Measurements from ENCODE around the gene CRISPLD2.
"Not testable (repeated sequence)": the region's sequence is repeated elsewhere in the genome, so short reads cannot be mapped to it uniquely, and the experiment has no call there.

CRISPLD2 gene

DNA sequence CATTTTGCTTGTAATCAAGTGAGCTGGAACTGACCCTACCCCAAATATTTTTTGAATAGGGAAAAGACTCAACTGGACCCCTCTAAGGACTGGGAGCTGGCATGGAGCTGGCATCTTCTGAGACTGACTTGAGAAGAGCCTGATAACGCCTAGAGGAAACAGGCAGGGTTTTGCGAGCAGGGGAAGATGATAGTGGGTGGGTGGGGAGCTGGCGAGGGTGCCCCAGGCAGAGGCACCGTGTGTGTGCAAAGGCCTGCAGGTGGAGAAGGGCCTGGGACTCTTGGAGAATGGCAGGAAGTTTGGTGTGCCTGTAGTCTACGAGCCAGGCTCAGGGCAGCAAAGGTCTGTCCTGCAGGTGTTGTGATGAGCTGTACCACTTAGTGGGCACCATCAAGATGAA is 4.1 kb downstream of the CRISPLD2 start:
- DNase-seq = no peak

GRCh38 chr16:84825896-84826557 is 6.2 kb downstream of the CRISPLD2 start:
- DNase-seq = no peak

DNA sequence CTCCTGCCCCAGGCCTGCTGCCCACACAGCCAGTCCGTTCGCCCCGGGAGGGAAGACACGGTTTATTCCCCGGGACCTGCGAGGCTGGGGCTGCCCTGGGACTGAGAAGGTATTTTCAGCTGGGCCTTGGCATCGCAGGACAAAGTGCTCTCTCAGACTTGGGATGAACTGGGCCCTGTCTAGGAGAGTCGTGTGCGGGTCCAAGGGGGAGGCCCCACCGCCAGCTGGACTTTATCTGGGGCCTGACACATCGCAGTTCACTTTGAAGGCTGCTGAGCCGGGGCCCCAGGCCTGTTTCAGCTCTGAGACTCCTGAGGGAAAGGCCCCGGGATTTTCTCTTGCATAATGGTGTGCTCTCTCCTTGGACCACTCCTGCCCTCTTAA is 6.8 kb downstream of the CRISPLD2 start:
- no peak for DNase-seq

- DNase-seq = no peak
Observed at GRCh38 chr16:84827131-84827574, 7.4 kb downstream of the CRISPLD2 start.

DNA sequence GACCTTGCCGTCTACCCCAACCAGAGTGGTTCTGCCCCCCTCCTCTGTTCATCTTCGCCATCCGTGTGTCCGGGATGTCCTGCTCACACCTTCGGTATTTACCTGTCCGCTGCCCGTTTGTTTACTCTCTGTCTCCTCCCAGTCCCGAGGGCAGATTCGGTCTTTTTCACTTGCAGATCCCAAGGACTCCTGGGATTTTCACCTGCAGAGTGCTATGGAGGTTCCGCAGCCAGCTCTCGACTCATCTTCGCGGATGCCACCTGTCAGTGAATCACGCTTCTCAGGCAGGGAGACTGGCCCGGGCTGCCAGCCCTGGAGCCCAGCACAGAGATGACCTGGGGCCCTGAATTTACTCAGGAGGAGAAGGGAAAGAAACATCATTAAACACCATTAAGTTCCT is 8.1 kb downstream of the CRISPLD2 start:
- DNase-seq = no peak

DNA sequence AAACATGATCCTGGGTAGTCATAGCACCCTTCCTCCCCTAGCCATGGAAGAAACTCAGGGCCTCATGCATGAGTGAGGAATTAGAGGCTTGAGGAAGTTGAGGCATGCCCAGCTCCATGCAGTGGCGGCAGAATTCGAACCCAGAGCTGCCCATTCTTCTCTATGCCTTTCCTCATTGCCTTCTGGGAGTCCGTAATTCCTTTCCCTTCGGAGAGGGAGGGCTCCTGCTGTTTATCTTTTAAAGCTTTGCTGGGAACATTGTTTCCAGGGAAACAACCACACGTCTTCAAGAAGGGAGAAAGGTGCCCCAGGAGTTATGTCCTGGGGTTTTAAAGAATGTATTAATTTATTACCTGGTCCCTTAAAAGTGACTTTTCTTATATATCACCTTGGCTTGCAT is 8.5 kb downstream of the CRISPLD2 start:
- DNase-seq = no peak

- DNase-seq = no peak
Observed at GRCh38 chr16:84829168-84829965, 9.6 kb downstream of the CRISPLD2 start.

- DNase-seq = no peak
Observed at GRCh38 chr16:84830765-84831384, 11.1 kb downstream of the CRISPLD2 start.

DNA sequence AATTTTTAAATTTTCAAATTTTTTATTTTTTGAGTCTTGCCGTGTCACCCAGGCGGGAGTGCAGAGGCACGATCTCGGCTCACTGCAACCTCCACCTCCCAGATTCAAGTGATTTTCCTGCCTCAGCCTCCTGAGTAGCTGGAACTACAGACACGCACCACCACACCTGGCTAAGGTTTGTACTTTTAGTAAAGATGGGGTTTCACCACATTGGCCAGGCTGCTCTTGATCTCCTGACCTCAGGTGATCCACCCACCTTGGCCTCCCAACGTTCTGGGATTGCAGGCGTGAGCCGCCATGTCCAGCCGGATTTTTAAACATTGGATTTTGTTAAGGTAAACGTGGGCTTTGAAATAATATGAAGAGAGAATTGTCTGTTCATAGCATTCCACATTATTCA is 11.9 kb downstream of the CRISPLD2 start:
- not testable (repeated sequence) for DNase-seq

DNA sequence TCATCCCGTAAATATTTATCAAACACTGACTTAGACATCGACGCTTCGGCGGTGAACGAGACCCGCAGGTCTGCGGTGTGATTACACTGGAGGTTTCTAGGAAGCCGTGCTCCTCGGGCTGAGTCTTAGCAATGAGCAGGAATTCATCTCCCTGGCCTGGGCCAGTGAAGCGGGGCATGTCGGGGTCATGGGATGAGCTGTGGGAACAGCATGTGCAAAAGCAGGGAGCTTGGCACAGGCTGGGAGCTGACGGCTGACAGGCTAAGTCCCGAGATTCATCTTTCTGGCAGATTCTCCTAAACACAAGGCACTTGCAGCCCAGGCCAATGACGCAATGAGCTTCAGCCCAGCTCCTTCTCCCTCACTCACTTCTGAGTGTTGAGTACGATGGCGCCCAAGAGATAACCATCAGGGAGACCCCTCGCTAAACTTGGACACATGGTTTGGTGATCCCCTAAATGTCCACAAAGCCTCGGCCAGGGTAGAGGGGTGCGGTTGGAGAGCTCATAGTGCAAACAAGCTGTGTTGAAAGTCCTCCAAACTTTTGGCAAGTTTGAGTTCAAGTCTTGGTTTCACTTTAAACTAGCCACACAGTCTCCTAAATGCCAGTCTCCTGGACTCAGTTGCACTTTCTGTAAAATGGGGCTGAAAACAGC is 12.8 kb downstream of the CRISPLD2 start:
- no peak for DNase-seq

DNA sequence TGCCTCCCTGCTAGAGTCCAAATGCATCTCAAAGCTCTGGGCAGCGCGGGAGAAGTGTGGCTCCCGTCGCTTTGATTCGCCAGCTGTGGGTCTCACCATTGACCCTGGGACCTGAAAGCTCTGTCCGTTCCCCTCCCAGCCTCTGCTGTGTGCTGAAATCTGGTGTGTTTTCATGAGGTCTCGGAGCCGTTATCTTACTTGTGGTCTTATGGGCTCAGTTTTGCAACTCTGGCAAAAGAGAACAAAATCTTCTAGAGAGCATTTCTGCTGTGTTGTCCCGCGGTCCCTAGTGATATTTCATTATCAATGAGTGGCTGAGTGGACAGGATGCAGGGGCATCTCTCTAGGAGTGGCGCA is 13.3 kb downstream of the CRISPLD2 start:
- DNase-seq = no peak

GRCh38 chr16:84833542-84834402 is 14.0 kb downstream of the CRISPLD2 start:
- no peak for DNase-seq

- DNase-seq = no peak
Observed at GRCh38 chr16:84834403-84834772, 14.6 kb downstream of the CRISPLD2 start.

DNA sequence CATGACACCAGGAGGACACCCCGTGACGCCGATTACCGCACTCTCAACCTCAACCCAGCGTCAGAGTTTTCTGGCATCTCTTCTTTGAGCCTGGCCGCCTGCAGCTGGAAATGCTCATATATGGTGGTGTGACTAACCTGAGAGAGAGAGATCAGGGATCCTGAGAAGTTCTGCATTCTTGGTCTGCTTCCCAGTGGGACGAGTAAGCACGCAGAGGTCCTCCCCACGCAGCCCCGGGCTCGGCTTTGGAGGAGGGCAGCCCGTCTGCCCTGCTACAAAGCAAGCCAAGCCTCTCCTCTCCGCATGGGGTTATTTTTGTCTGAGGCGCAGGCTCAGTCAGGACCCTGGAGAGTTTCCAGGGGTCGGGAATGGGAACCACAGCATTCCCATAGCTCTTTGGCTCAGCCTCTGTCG is 16.5 kb downstream of the CRISPLD2 start:
- DNase-seq = no peak

- no peak for DNase-seq
Observed at GRCh38 chr16:84836967-84837366, 17.2 kb downstream of the CRISPLD2 start.

DNA sequence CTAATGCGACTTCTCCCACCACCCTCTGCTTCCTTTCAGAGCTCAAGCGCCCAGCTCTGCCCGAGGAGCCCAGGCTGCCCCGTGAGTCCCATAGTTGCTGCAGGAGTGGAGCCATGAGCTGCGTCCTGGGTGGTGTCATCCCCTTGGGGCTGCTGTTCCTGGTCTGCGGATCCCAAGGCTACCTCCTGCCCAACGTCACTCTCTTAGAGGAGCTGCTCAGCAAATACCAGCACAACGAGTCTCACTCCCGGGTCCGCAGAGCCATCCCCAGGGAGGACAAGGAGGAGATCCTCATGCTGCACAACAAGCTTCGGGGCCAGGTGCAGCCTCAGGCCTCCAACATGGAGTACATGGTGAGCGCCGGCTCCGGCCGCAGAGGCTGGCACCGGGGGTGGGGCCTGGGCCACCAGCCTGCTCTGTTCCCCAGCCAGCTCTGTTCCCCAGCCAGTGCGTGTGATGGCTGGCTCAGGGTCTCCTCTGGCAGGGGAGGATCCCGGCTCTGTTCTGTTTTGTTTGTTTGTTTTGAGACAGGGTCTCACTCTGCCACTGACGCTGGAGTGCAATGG is 18.7 kb downstream of the CRISPLD2 start:
- DNase-seq = no peak

DNA sequence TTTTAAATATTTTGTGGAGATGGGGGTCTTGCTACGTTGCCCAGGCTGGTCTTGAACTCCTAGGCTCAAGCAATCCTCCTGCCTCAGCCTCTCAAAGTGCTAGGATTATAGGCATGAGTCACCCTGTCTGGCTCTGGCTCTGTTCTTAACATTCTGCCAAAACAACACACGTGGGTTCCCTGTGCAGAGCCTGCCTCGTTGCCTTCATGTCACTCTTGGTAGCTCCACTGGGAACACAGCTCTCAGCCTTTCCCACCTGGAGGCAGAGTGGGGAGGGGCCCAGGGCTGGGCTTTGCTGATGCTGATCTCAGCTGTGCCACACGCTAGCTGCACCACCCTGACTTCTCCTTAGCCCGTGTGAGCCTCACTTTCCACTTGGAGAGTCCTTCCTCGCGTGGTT is 19.3 kb downstream of the CRISPLD2 start:
- DNase-seq = peak; percentile 7

DNA sequence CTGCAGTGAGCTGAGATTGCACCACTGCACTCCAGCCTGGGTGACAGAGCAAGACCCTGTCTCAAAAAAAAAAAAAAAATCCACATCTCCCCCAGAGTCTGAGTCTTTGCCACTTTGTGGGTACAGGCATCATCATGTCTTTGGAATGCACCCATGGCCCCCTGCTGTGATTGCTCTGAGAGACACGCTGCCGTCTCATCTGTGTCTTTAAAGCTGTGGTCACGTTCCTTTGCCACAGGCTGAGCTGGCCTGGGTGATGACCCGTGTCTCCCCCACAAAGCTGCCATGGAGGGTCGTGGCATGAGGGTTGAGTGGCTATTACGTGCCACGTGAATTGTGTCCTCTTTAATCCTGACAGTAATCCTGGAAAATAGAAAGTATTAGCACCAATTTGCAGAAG is 20.2 kb downstream of the CRISPLD2 start:
- DNase-seq = no peak

GRCh38 chr16:84840687-84841627 is 21.2 kb downstream of the CRISPLD2 start:
- no peak for DNase-seq

DNA sequence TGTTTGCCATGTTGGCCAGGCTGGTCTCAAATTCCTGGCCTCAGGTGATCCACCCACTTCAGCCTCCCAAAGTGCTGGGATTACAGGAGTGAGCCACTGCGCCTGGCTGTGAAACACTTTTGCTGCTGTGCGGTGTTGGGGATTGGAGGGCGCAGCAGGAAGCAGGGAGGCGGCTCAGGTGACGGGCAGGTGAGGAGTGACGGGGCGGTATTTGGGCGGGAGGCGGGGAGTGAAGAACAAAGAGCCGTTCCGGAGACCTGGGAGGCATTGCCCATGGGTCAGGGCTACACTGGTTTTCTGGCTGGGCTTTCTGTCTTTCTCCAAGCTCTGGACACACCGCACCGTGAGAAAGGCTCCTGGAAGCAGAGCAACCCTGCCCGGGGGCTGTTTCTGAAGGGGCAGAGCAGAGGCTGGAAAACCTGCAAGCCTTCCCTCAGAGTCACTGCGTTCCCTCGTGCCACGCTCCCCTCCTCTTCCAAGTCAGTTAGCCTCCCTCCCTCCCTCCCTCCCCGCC is 22.1 kb downstream of the CRISPLD2 start:
- no peak for DNase-seq
